ENCODE measurements around the gene MICU2.
A peak's percentile ranks its signal among the peaks of the same experiment; 100 is the strongest.

The MICU2 gene

GRCh38 chr13:21544515-21544914 is 59.5 kb downstream of the MICU2 start:
- DNase-seq, result no peak

GRCh38 chr13:21542563-21542962 is 61.4 kb downstream of the MICU2 start:
- peak; percentile 56 for DNase-seq

- no peak for DNase-seq
These were observed 62.0 kb downstream of the MICU2 start for GRCh38 chr13:21541980-21542379.

- DNase-seq, result no peak
These were observed 62.7 kb downstream of the MICU2 start for GRCh38 chr13:21541271-21541670.

- no peak for DNase-seq
These were observed 64.3 kb downstream of the MICU2 start for GRCh38 chr13:21539687-21540086.

- no peak for DNase-seq
These were observed 65.2 kb downstream of the MICU2 start for GRCh38 chr13:21538753-21539152.

GRCh38 chr13:21538280-21538679 is 65.7 kb downstream of the MICU2 start:
- no peak for DNase-seq

GRCh38 chr13:21537105-21537504 is 66.9 kb downstream of the MICU2 start:
- no peak for DNase-seq

- DNase-seq, result no peak
These were observed 69.2 kb downstream of the MICU2 start for GRCh38 chr13:21534760-21535159.

- no peak for DNase-seq
These were observed 72.5 kb downstream of the MICU2 start for GRCh38 chr13:21531455-21531854.

GRCh38 chr13:21530656-21531055 is 73.3 kb downstream of the MICU2 start:
- DNase-seq, result no peak

GRCh38 chr13:21529146-21529893 is 74.7 kb downstream of the MICU2 start:
- DNase-seq, result no peak

- DNase-seq, result peak; percentile 94
These were observed 75.4 kb downstream of the MICU2 start for GRCh38 chr13:21528616-21529015.

- DNase-seq, result no peak
These were observed 77.0 kb downstream of the MICU2 start for GRCh38 chr13:21526707-21527540.

- DNase-seq, result no peak
These were observed 81.1 kb downstream of the MICU2 start for GRCh38 chr13:21522847-21523246.

GRCh38 chr13:21522130-21522529 is 81.8 kb downstream of the MICU2 start:
- DNase-seq, result no peak

- peak; percentile 26 for DNase-seq
These were observed 85.3 kb downstream of the MICU2 start for GRCh38 chr13:21518617-21519144.

GRCh38 chr13:21517576-21517975 is 86.4 kb downstream of the MICU2 start:
- no peak for DNase-seq

- DNase-seq, result no peak
These were observed 87.2 kb downstream of the MICU2 start for GRCh38 chr13:21516805-21517204.

GRCh38 chr13:21511849-21512248 is 92.1 kb downstream of the MICU2 start:
- peak; percentile 4 for DNase-seq

GRCh38 chr13:21504379-21504778 is 99.6 kb downstream of the MICU2 start:
- no peak for DNase-seq

- DNase-seq, result no peak
These were observed 102.3 kb downstream of the MICU2 start for GRCh38 chr13:21501686-21502085.

- DNase-seq, result no peak
These were observed 117.6 kb downstream of the MICU2 start for GRCh38 chr13:21486322-21486721.

GRCh38 chr13:21483748-21484147 is 120.2 kb downstream of the MICU2 start:
- DNase-seq, result no peak
